Endothelial cell of umbilical vein (primary cell): ENCODE results near the gene TWF2.

Experiments used
- EZH2 ChIP-seq: IDR thresholded peaks from 2 replicates; pipeline ENCODE4 v1.6.1; 2012; ENCODE audit warnings: borderline replicate concordance, low read depth, mild to moderate bottlenecking, moderate library complexity, low read length, inconsistent platforms; ENCODE audit not compliant: severe bottlenecking
- POLR2A ChIP-seq: IDR thresholded peaks from 2 replicates; pipeline ENCODE4 v1.6.1; 2012; ENCODE audit warnings: low read depth, mild to moderate bottlenecking, control low read depth, low read length
- TF ChIP-seq, protein P1 (sequence below), 2 donors: IDR thresholded peaks; 1 replicate in 1 of 2; 2 replicates in 1 of 2; pipeline ENCODE4 v1.5.1; 2011; ENCODE audit warnings: low read length in 2 of 2, mild to moderate bottlenecking in 2 of 2, moderate library complexity in 2 of 2, control low read depth in 1 of 2, inconsistent platforms in 1 of 2, low read depth in 1 of 2; ENCODE audit not compliant: insufficient read depth in 1 of 2; ENCODE audit errors: extremely low read depth in 1 of 2
- TF ChIP-seq, protein P2 (sequence below): IDR thresholded peaks from 2 replicates; pipeline ENCODE4 v1.6.1; 2011; ENCODE audit not compliant: insufficient read depth, insufficient read length

DNA sequence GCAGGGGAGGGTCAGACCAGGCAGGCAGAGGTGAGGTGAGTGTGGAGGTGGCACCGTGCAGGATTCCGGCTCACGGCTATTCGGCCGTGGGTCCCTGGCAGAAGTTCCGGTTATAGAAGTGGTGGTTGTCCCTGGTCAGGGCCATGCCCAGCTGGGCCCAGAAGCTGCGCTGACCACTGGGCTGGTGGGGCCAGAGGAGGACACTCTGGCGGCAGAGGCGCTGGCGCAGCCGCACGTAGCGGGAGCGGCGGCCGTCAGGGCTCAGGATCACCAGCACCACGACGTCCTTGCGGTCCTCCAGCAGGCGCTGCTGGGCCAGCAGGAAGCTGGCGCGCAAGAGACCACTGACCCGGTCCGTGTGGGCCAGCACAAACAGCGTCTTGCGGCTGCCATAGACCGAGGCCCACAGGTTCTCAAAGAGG is 17.8 kb downstream of the TWF2 start:
- TF ChIP-seq, protein P1, sequence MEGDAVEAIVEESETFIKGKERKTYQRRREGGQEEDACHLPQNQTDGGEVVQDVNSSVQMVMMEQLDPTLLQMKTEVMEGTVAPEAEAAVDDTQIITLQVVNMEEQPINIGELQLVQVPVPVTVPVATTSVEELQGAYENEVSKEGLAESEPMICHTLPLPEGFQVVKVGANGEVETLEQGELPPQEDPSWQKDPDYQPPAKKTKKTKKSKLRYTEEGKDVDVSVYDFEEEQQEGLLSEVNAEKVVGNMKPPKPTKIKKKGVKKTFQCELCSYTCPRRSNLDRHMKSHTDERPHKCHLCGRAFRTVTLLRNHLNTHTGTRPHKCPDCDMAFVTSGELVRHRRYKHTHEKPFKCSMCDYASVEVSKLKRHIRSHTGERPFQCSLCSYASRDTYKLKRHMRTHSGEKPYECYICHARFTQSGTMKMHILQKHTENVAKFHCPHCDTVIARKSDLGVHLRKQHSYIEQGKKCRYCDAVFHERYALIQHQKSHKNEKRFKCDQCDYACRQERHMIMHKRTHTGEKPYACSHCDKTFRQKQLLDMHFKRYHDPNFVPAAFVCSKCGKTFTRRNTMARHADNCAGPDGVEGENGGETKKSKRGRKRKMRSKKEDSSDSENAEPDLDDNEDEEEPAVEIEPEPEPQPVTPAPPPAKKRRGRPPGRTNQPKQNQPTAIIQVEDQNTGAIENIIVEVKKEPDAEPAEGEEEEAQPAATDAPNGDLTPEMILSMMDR (IDR thresholded peaks at IDR 0.05; ENCODE audit: extremely low read depth in 1 of 2, insufficient read depth in 1 of 2, low read depth in 1 of 2, low read length in 2 of 2) = no peak
- TF ChIP-seq, protein P2, sequence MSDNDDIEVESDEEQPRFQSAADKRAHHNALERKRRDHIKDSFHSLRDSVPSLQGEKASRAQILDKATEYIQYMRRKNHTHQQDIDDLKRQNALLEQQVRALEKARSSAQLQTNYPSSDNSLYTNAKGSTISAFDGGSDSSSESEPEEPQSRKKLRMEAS = no peak
- TF ChIP-seq POLR2A = no peak
- TF ChIP-seq EZH2 = no peak
